ENCODE results near the gene THUMPD1.

DNA sequence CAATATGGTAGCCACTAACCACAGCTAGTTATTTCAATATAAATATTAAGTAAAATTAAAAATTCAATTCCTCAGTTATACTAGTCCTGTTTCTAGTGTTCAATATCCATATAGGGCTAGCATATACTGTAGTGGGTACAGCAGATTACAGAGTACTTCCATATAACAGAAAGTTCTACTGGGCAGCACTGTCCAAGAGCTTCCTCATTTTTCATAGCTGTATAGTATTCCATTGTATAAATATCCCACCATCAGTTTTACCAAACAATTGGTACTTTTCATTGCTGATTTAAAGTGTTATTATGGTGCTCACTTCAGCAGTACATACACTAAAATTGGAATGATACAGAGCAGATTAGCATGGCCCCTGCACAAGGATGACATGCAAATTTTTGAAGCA is 42.6 kb upstream of the THUMPD1 start:
- TF ChIP-seq CTCF (IDR thresholded peaks at IDR 0.05) = no peak
- TF ChIP-seq ZFX (IDR thresholded peaks at IDR 0.05; ENCODE audit: borderline replicate concordance) = no peak
